ENCODE data around the gene POU3F1. TPM values are rescaled to one million over a fixed set of nuclear protein-coding genes. Genes with fewer than 3 reads are reported as not detected.

The POU3F1 gene
- total RNA-seq, 2 donors from 2014 or later: not detected

- no peak for TF ChIP-seq CTCF (IDR thresholded peaks at IDR 0.05)
- Histone ChIP-seq H3K27me3 (no peaks in the 10 kb centered on the region), H3K36me3 (peaks cover 7% of the 10 kb centered on the region), H3K9me3 (no peaks in the 10 kb centered on the region), H3K4me1 (peaks cover 0 to 91% of the 10 kb centered on the region in 2 donors), H3K4me3 (peak overlapping the region in 1 of 2 donors; percentile 7), H3K27ac (peak overlapping the region; percentile 81 to 88)
- DNase-seq (ENCODE audit: low spot score): no peak
Measured at GRCh38 chr1:38000529-38001455, 45.8 kb downstream of the POU3F1 start.

- peak overlapping the region in 1 of 2 donors; percentile 5 for H3K4me3 ChIP-seq
- H3K27ac ChIP-seq: peak overlapping the region; percentile 81 to 88
- H3K36me3 ChIP-seq: peaks cover 7% of the 10 kb centered on the region
- H3K9me3 ChIP-seq: no peaks in the 10 kb centered on the region
- H3K4me1 ChIP-seq: peaks cover 0 to 89% of the 10 kb centered on the region in 2 donors
- no peak for TF ChIP-seq CTCF (IDR thresholded peaks at IDR 0.05)
- DNase-seq (ENCODE audit: low spot score): no peak
- H3K27me3 ChIP-seq: no peaks in the 10 kb centered on the region
Measured at GRCh38 chr1:38000233-38000528, 46.4 kb downstream of the POU3F1 start.

- Histone ChIP-seq H3K27ac (peak overlapping the region; percentile 81 to 88), H3K4me3 (peak overlapping the region in 1 of 2 donors; percentile 5), H3K4me1 (peaks cover 0 to 89% of the 10 kb centered on the region in 2 donors), H3K27me3 (no peaks in the 10 kb centered on the region), H3K9me3 (no peaks in the 10 kb centered on the region), H3K36me3 (peaks cover 7% of the 10 kb centered on the region)
- DNase-seq (ENCODE audit: low spot score): no peak
- no peak for TF ChIP-seq CTCF (IDR thresholded peaks at IDR 0.05)
Measured at GRCh38 chr1:37999430-38000232, 47.0 kb downstream of the POU3F1 start.

GRCh38 chr1:37998913-37999429 is 47.6 kb downstream of the POU3F1 start:
- no peaks in the 10 kb centered on the region for H3K27me3 ChIP-seq
- no peak for DNase-seq (ENCODE audit: low spot score)

More at GRCh38 chr1:37998913-37999429, 47.6 kb downstream of the POU3F1 start:
- Histone ChIP-seq H3K4me3 (no peak overlapping the region), H3K4me1 (peaks cover 0 to 83% of the 10 kb centered on the region in 2 donors), H3K9me3 (no peaks in the 10 kb centered on the region), H3K27ac (peak overlapping the region; percentile 81 to 88), H3K36me3 (peaks cover 7% of the 10 kb centered on the region)
- TF ChIP-seq CTCF (IDR thresholded peaks at IDR 0.05): no peak
